ENCODE measurements around the gene SLC27A1. TPM values are rescaled to one million over a fixed set of nuclear protein-coding genes. Genes with fewer than 3 reads are reported as not detected.
"Not testable (repeated sequence)": the region's sequence is repeated elsewhere in the genome, so short reads cannot be mapped to it uniquely, and the experiment has no call there.

SLC27A1 gene
- total RNA-seq, 1 donor from 2014 or later, result 22.1 TPM

- H3K36me3 ChIP-seq, result peaks cover 0 to 6% of the 10 kb centered on the region in 2 donors
- H3K9me3 ChIP-seq, result no peaks in the 10 kb centered on the region
- intact Hi-C loops (cut with DNase I), result no loop called here
- peaks cover 22% of the 10 kb centered on the region for H3K4me1 ChIP-seq
- TF ChIP-seq POLR2A (IDR thresholded peaks at IDR 0.05) (no peak), POLR2AphosphoS5 (IDR thresholded peaks at IDR 0.05; ENCODE audit: insufficient read depth in 1 of 2, low read depth in 1 of 2) (no peak)
- TF ChIP-seq, protein P1, sequence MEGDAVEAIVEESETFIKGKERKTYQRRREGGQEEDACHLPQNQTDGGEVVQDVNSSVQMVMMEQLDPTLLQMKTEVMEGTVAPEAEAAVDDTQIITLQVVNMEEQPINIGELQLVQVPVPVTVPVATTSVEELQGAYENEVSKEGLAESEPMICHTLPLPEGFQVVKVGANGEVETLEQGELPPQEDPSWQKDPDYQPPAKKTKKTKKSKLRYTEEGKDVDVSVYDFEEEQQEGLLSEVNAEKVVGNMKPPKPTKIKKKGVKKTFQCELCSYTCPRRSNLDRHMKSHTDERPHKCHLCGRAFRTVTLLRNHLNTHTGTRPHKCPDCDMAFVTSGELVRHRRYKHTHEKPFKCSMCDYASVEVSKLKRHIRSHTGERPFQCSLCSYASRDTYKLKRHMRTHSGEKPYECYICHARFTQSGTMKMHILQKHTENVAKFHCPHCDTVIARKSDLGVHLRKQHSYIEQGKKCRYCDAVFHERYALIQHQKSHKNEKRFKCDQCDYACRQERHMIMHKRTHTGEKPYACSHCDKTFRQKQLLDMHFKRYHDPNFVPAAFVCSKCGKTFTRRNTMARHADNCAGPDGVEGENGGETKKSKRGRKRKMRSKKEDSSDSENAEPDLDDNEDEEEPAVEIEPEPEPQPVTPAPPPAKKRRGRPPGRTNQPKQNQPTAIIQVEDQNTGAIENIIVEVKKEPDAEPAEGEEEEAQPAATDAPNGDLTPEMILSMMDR (IDR thresholded peaks at IDR 0.05), result no peak
- H3K4me3 ChIP-seq, result no peak overlapping the region
- H3K27me3 ChIP-seq, result no peaks in the 10 kb centered on the region
- no peak overlapping the region for H3K27ac ChIP-seq
- DNase-seq (ENCODE audit: extremely low spot score in 2 of 2), result no peak
Measured at GRCh38 chr19:17497149-17497798, 26.9 kb downstream of the SLC27A1 start.

- intact Hi-C loops (cut with DNase I); H3K36me3 ChIP-seq; H3K27me3 ChIP-seq; H3K4me3 ChIP-seq; DNase-seq (ENCODE audit: extremely low spot score in 2 of 2); H3K9me3 ChIP-seq: not testable (repeated sequence)
- H3K4me1 ChIP-seq, result peaks cover 22% of the 10 kb centered on the region
- peak overlapping the region; percentile 43 for H3K27ac ChIP-seq
Measured at GRCh38 chr19:17499025-17499424, 28.7 kb downstream of the SLC27A1 start.

- H3K4me3 ChIP-seq, result no peak overlapping the region
- peaks cover 22% of the 10 kb centered on the region for H3K4me1 ChIP-seq
- peak overlapping the region; percentile 43 for H3K27ac ChIP-seq
- TF ChIP-seq POLR2A (IDR thresholded peaks at IDR 0.05) (no peak), POLR2AphosphoS5 (IDR thresholded peaks at IDR 0.05; ENCODE audit: insufficient read depth in 1 of 2, low read depth in 1 of 2) (no peak)
- TF ChIP-seq, protein P1 (IDR thresholded peaks at IDR 0.05), result no peak
- H3K9me3 ChIP-seq, result no peaks in the 10 kb centered on the region
- H3K27me3 ChIP-seq, result no peaks in the 10 kb centered on the region
- peaks cover 0 to 6% of the 10 kb centered on the region in 2 donors for H3K36me3 ChIP-seq
- intact Hi-C loops (cut with DNase I), result no loop called here
- no peak for DNase-seq (ENCODE audit: extremely low spot score in 2 of 2)
Measured at GRCh38 chr19:17499648-17500446, 29.5 kb downstream of the SLC27A1 start.

GRCh38 chr19:17500447-17501198 lies 30.3 kb downstream of the SLC27A1 start:
- intact Hi-C loops (cut with DNase I), result no loop called here
- Histone ChIP-seq H3K36me3 (peaks cover 0 to 6% of the 10 kb centered on the region in 2 donors), H3K9me3 (no peaks in the 10 kb centered on the region), H3K4me1 (peaks cover 22% of the 10 kb centered on the region), H3K27ac (peak overlapping the region; percentile 43), H3K4me3 (no peak overlapping the region), H3K27me3 (no peaks in the 10 kb centered on the region)
- no peak for DNase-seq (ENCODE audit: extremely low spot score in 2 of 2)
- TF ChIP-seq POLR2AphosphoS5 (IDR thresholded peaks at IDR 0.05; ENCODE audit: insufficient read depth in 1 of 2, low read depth in 1 of 2), result no peak
- TF ChIP-seq POLR2A (IDR thresholded peaks at IDR 0.05), result no peak
- TF ChIP-seq, protein P1 (IDR thresholded peaks at IDR 0.05), result no peak

DNA sequence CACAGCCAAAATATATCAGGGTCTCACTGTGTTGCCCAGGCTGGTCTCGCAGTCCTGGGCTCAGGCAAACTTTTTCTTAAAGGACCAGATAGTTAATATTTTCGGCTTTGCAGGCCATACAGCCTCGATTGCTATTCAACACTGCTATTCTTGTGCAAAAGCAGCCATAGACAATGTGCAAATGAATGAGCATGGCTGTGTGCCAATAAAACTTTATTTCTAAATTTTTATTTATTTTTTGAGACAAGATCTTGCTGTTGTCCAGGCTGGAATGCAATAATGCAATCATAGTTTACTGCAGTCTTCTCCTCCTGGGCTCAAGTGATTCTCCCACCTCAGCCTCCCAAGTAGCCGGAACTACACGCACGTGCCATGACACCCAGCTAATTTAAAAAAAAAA lies 32.9 kb downstream of the SLC27A1 start:
- Histone ChIP-seq H3K27me3 (no peaks in the 10 kb centered on the region), H3K9me3 (no peaks in the 10 kb centered on the region), H3K27ac (no peak overlapping the region), H3K36me3 (no peaks in the 10 kb centered on the region), H3K4me3 (no peak overlapping the region), H3K4me1 (peaks cover 20% of the 10 kb centered on the region)
- DNase-seq (ENCODE audit: extremely low spot score in 2 of 2), result no peak
- intact Hi-C loops (cut with DNase I), result no loop called here
- no peak for TF ChIP-seq POLR2AphosphoS5 (IDR thresholded peaks at IDR 0.05; ENCODE audit: insufficient read depth in 1 of 2, low read depth in 1 of 2)
- no peak for TF ChIP-seq POLR2A (IDR thresholded peaks at IDR 0.05)
- TF ChIP-seq, protein P1 (IDR thresholded peaks at IDR 0.05), result no peak

All from vagina (tissue), 2 donors.